Measurements from ENCODE around the gene SMIM12.
A peak's percentile ranks its signal among the peaks of the same experiment; 100 is the strongest.

The SMIM12 gene, protein sequence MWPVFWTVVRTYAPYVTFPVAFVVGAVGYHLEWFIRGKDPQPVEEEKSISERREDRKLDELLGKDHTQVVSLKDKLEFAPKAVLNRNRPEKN

DNA sequence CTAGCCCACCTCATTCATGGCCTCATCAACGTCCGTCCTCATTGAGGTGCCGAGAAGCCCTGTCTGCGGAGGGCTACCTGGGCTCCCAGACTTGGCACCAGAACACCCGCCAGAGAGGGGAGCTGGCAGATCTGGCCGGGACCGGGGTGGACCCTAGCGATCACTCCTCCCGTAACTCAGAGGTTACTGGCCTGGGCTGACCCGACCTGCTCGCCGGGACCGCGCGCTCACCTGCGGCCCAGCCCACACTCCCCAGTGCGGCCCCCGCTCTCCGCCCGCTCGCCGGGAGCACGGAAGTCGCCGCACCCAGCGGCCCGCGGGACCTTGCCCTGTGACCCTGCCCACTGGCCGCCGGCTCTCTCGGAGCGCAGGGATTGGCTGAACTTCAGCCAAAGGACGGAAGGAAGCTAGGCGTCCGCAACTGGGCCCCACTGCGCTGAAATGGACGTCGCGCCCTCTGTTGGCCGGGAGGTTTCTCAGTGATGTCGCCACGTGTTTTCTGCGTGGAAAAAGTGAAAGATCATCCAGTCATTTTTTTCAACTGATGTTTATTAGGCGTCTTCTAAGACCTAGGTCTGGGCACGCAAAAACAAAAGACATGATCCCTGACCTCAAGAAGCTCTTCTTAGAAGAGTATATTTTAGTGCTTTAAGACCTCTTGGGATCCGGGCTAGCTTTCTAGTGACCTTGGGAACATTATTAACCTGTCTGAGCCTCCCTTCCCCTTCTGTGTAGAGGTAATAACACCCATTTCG lies at the start of gene SMIM12:
Gene SMIM12, minus strand, starts transcription at position 304 of the 755 bp plus-strand sequence. CDS start 3,772 bp downstream, outside the sequence.
- DNase-seq: peak; percentile 55

DNA sequence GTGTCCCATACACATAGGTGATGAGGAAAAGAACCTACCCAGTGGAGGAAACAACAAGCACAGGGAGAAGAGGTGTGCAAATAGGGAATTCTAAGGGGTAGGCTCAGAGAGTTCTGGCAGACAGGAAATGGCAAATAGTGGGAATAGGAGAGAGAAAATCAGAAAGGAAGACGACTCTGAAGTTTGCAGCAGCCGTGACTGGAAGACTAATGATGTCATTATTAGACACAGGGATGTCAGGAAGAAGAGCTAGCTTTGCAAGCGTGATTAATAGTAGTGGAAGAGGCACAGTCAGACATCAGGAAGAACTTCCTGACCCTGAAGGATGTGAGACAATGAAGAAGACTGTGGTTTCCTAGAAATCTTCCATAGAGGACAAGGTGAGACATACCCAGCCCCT lies 48.8 kb upstream of the SMIM12 start:
- no peak for DNase-seq

DNA sequence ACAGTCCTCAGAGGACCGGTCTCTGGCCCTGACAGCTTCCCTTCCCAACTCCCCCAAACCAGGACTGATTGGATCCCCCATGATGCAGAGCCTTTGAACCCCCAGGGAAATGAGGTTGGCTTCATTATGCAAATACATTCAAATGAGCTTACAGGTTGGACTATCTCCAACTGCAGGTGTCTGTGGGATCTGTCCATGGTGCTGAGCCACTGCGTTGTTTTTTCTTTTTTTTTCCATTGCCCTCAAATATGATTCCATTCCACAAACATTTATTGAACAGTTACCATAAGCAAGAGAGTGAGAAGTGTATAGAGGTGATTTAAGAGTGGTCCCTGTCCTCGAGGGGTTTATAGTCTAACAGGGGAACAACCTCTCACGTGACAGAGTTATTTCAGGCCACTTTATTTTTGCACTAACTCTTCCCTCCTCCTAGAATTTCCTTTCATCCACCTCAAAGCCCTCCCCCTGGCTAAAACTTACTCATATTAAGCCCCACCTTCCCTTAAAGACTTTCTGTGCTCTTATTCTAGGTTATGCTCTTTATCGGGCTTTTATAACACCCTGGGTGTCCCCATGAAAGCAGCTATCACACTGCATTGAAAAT lies 48.0 kb upstream of the SMIM12 start:
- DNase-seq: no peak

DNA sequence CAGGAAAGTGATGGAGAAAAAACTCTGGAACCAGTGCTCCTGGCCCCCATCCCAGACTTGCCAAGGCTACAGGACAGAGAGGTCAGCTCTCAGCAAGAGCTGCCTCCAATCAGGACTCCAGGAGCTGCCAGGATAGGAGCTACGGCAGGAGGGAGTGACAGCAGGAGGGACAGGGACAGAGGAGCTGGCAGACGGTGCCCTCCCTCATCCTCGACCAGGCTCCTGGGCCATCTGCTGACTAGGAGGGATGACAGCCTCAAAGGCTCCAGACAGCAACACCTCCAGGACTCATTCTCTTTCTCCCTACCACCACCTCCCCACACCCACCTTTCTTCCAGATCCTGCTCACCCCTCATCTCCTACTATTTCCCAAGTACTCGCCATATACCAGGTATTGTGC lies 47.2 kb upstream of the SMIM12 start:
- DNase-seq: no peak

DNA sequence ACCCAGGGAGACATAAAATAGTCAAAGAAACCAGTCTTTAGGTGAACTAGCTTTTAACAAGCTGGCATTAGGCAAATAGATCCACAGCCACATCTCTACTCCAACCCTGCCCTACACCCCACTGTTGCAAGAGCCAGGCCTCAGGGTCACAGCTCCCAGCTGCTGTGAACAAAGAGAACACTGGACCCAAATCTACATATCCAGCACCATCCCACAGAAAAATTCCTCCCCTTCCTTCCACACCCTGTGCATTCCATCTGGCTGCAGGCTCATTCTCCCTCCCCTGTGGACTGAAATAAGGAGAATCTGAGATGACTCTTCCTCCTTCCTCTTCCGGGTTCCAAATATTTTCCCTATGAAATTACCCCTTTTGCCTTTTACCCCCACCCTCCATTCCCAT lies 46.7 kb upstream of the SMIM12 start:
- DNase-seq: no peak

DNA sequence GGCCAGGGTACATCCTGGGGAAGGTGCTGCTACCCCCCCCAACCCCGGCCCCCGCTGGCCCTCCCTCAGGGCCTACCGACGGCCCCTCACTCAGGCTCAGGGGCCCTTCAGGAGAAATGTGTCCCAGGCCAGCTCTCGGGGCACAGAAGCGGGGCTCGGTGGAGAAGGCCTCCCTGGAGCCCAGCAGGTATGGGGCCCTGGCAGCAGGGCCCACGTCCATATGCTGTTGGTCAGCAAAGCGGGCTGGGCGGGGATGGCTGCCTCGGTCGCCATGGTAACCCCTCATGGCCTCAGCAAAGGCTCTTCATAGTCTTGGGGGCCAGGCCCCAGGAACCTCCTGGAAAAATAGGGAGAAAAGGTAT lies 45.5 kb upstream of the SMIM12 start:
- DNase-seq: no peak

DNA sequence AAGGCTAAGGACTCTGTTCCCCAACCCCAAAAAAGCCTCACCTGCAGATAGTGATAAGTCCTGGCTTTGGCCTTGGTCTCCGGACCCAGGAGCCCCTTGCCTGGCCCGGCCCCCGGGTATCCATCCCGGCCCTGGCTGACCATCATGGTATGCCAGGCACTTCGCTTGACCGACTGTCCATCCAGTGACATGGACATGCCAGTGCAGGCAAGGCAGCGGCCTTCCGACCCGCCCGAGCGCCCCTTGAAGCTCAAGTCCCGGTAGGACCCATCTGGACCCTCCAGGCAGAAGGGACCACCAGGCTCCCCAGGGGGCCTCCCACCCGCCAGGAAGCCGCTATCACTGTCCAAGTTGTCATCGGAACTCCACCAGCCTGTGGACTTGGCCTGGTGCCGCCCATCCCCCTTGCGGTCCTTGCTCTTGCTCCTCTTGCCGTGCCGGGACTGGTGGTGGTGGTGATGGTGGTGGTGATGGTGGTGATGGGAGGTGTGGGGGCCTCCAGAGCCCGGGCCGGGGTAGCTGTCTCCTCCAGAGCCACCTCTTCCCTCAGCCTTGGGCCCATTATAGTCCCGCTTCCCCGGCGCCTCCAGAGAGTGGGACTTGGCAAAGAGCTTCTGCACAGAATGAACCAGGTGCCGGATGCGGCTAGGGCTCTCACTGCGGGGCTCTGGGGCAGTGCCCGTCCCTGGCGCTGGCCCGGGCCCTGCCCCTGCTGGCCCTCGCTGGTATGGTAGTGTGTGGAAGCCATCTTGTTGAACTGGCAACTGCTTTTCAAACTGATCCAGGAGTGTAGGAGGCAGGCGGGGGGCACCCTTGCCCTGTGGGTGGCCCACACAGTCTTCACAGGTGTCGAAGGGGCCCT lies 44.9 kb upstream of the SMIM12 start:
- DNase-seq: no peak

DNA sequence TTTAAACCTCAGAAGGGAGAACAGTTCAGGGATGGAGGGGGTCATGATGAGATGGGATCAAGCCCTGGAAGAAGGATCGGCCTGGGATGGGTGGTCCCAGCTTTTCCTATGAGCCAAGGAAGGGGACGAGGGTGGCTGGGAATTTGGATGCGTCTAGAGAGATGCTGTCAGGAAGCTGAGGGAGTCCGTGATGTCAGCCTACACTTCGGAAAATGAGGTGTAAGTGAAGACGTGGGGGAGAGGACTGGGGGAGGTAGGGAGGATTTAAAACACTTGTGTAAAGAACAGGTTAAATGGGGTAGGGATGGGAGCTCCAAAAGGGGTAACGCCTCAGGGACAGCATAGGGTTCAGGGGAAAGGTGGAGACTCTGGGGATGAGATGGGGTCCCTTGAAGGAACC lies 42.4 kb upstream of the SMIM12 start:
- DNase-seq: no peak

DNA sequence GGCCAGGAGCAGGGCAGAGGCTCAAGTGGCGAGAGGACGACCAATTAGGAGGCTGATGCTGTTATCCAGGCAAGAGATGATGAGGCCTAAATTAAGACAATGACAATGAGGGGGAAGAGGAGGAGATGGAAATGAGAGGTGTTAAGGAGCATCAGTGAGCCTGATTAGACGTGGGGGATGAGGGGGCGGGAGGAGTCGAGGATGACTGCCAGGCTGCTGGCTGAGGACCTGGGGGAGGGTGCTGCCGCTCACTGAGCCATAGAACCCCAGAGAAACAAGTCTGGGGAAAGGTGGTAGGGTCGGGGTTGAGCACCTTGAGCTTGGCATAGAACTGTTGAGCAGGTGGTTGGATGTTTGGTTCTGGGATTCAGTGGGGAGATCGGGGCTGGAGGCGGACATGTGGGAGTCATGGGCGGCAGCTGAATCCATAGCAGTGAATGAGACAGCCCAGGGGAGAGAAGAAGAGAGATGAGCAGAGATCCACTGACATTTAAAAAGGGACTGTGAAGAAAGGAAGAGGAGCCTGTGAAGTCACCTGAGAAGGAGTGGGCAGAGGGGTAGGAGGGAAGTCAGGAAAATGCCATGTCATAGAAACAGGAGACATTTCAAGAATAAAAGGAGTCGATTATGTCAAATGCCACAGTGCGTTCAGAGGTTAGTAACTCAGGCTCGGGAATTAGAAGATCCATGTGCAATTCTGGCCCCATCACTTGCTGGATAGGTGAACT lies 41.4 kb upstream of the SMIM12 start:
- DNase-seq: no peak

DNA sequence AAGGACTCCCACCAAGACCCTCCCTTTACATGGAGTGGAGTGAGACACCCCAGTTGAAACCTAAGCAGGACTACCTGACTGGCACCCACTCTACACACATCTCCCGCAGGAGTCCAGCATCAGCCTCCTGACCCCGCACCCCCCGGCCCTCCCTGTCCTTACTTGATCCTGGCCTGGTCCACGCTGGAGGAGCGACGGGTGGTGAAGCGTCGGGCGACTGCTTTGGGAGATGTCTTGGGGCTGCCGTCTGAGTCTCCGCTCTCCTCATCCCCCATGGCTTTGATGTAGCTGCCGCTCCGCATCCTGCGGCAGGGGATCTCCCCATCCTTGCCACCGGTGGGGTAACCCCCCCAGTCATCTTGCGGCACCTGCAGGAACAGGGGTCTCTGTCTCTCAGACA lies 40.4 kb upstream of the SMIM12 start:
- no peak for DNase-seq

DNA sequence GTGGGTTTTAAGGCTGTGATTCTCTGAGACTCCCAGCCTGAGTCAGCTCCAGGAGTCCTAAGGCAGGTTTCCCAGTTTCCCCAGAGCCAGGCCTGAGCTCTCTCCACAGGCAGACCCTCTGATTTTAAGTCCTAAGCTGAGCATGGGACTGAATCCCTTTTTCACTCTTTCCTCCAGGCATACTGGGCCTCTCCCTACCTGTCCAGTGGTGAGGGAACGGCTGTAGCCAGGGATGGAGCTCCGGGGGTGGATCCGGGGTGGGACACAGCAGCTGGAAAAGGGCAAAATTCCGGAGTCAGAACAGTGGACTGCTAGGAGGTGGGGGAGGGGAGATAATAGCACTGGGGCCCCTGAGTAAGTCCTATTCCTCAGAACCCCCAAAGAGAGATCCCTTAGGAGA lies 39.9 kb upstream of the SMIM12 start:
- no peak for DNase-seq

DNA sequence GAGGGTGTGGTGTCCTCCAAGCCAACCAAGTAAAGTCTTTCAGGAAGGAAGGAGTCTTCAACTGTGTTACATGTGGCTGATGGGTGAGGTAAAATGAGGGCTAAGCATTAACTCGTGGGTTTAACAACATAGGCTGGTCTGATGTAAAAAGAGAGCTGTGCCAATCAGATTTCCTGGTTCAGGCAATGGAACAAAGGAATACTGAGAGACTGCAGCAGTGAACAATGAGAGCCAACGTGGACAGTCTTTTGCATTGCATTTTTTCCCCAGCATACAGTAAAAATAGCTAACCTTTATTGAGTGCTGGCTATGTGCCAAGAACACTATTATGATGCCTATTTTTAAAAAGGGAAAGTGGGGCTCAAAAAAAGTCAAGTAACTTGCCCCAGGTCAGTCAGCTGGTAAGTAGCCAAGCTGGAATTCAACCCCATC lies 38.8 kb upstream of the SMIM12 start:
- DNase-seq: no peak

DNA sequence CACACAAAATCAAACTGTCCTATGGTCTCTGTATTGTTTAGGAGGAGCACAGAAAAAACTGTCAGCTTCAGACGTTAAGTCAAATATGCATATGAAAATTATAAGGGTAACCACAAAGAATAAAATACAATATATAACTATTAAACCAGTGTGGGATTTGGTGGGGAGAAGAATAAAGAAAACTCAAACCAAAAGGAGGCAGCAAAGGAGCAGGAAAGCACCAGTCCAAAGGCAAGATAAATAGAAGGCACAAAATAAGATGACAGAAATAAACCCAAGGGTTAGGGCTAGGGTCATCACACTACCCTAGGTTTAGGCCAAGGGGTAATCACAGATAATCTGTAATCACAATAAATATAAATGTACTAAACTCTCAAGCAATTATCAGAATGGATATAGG lies 37.1 kb upstream of the SMIM12 start:
- DNase-seq: no peak

DNA sequence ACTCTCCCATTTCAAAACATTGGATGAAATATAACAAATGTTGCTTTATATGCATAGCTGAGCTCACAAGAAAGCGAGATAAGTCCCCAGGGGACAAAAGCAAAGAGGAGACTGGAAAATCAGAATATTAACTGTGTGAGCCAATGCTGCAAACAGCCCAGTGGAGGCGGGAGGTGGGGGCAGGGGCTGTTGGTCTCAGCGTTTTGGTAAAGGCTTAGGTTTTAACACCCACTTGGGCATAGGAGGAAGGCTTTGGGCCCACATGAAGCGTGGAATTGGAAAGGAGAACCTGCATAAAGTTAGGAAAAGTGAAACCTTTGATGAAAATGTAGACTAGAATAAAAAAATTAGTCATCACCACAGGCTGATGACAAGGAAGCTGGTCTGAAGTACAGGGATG lies 30.2 kb upstream of the SMIM12 start:
- no peak for DNase-seq

DNA sequence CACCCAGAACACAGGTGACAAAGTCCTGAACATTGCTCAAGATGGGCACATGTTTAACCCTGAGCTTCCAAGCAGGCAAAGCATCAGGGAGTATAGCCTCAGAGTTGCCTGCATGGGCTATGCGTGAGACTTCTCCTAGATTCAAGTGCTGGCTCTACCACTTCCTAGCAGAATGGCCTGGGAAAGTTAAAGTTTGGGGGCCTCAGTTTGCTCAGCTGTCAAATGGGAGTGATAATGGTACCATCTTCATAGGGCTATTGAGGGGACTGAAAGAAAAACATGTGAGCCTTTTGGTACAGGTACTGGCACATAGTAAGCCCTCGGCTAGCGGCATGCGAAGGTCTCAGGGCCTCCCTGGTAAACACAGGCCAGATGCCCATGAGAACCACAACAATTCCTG lies 28.0 kb upstream of the SMIM12 start:
- no peak for DNase-seq

DNA sequence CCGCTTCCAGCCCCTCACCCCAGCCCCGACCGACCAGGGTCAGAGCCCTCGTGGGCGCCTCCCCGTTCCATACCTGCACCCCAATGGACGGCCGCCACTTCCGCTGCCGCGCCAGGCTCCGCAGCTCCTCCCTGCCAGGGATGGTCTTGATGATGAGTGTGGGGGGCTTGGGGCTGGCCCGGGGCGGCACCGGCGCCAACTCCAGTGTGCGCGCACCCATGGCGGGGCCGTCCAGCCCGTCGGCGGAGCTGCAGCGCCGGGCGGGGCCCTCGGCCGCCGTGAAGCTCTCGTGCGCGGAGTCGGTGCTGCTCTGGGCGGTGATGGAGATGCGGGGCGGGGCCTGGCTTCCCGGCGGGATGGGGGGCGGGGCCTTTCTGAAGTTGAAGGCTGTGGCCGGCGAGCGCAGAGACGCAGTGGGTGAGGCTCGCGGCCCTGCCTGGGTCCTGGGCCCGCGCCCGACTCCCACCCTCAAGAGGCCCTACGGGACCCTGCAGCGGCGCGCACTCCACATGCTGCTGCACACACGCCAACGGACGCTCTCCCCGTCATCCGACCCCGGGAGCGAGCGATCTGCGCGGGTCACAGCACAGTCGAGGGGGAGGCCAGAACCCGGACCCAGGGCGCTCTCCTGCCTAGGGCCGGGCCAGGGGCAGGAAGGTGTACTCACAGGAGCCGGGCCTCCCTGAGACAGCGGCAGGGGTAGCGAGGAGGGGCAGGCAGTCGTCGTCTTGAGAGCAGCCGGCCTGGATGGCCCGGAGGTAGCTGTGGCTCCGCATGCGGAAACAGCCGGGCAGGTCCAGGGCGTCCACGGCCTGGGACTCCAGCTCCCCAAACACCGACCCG lies 26.1 kb upstream of the SMIM12 start:
- DNase-seq: no peak

DNA sequence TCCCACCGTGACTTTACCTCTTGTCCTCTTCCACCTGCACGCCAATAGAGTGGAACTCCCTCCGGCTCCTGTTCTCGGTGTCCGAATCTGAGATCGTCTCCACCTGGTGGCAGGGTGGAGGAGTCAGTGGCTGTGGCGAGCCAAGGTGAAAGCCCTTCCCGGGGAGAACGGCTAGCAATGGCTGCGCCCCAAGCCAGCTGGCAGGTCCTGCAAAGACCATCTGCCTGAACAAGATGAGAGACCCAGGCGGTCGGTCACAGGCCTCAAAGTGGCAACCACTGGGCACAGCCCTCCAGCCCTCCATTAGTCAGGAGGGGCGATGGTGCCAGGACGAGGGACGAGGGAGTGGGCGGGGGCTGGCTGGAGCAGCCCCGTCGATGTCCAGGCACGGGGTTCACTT lies 25.4 kb upstream of the SMIM12 start:
- no peak for DNase-seq

DNA sequence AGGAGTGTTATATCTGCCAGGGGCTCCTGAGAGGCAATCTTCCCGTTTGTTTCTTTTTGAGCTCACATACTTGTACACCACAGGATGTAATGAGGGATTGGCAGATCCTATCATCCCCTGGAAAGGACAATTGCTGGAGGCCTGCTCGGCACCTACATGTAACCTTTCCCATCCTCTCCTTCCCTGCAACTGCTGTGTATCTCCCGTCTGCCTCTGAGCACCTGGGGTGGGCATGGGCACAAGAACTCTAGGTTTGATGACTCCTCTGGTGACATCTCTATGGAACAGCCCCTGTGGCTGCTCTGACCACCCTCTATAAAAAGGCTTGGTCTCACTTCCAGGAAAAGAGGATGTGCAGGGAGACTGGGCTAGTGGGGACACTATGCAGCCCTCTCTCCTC lies 25.0 kb upstream of the SMIM12 start:
- no peak for DNase-seq

DNA sequence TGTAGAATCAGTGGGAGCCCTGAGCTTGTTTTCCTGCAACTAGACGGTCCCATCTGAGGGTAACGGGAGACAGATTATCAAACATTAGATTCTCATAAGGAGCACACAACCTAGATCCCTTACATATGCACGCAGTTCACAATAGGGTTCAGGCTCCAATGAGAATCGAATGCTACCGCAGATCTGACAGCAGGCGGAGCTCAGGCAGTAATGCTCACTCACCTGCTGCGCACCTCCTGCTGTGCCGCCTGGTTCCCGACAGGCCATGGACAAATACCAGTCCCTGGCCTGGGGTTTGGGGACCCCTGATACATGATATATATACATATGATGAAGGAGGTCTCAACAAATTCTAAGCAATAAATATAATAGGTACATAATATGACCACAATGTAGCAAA lies 19.7 kb upstream of the SMIM12 start:
- no peak for DNase-seq

DNA sequence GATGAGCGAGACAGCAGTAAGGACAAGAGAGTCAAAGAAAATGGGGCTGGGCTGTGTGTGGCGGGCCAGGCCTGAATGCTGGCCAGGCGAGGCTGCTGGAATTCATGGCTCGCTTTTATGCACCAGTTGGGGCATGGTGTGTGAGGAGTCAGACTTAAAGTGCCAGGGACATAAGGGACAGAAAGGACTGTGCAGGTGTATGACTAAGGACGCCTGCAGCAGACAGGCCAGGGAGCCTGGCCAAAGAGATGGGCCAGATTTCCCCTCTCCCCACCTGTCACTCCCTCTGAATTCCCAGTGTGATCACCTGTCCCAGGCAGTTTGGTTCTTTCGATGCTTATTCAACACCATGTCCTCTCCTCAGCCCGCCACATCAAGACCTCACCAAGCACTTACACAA lies 16.9 kb upstream of the SMIM12 start:
- DNase-seq: no peak

DNA sequence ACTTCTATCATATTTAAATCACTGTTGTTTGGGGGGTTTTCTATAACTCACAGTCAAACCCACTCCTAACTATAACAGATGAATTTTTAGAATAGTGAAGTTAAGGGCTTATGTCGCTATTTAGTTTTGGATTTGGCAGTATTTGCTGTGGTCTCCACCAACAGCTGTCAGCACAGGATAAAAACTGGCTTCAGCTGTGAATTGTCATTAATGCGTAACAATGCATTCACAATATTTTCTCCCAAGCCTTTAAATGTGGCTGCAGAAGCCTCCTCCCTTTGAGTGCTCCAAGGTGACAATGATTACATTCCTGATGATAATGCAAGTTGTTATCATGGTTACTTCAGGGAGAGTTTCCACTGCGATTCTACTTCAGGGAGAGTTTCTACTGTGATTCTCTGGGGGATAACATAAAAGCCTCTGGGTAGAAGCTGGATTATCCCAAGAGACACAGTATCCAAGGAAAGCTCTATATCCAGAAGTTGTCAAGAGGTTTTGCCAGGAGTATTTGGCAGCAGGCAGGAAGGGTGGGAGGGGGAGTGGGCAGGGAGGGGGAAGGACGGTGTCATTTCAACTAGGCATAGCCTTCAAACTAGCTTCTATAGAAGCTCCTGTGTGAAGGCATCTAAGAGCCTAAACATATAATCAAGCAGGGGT lies 14.9 kb upstream of the SMIM12 start:
- DNase-seq: no peak

DNA sequence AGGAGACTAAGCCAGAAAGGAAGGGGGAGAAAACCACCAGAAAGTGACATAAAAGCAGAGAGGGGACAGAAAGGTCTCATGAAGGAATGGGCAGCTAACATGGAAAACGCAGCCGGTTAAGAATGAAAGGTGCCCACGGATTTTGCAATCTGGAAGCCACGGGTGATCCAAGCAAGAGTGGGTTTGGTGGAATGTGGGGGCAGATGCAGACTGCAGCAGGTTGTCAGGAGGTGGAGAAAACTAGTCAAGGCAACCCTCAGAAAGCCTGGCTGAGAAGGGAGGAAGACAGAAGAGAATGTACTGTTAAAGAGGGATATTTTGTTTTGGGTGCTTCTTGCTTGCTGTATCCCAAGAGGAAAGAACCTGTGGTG lies 12.6 kb upstream of the SMIM12 start:
- DNase-seq: no peak

Measured in NCI-H2107 (cell line).